Esophagus squamous epithelium (tissue), 5 donors: ENCODE data around the gene SGSH. TPM values are rescaled to one million over a fixed set of nuclear protein-coding genes. Genes with fewer than 3 reads are reported as not detected.

Experiments used
- DNase-seq: peaks from one replicate; lab custom pipeline; 2025; lab: John Stamatoyannopoulos, UW
- H3K27ac ChIP-seq, 4 donors: fragments of 200-600 bp; sonication (generic); one replicate each; pipeline ENCODE4 v1.5.1; 2016 to 2019; ENCODE audit warnings: mild to moderate bottlenecking in 1 of 4
- H3K27me3 ChIP-seq, 4 donors: fragments of 200-600 bp; sonication (generic); 1 replicate in 3 of 4; 2 replicates in 1 of 4; pipeline versions ENCODE4 v1.5.1 to v1.6.0; 2017 to 2021; ENCODE audit warnings: antibody characterized with exemption in 1 of 4
- H3K36me3 ChIP-seq, 3 donors: fragments of 200-600 bp; sonication (generic); one replicate each; pipeline ENCODE4 v1.5.1; 2016 to 2019
- H3K4me1 ChIP-seq, 3 donors: fragments of 200-600 bp; sonication (generic); one replicate each; pipeline ENCODE4 v1.5.1; 2017 to 2019
- H3K4me3 ChIP-seq, 4 donors: fragments of 200-600 bp; sonication (generic); 1 replicate in 3 of 4; 2 replicates in 1 of 4; pipeline ENCODE4 v1.5.1; 2016 to 2019; ENCODE audit warnings: mild to moderate bottlenecking in 2 of 4, moderate library complexity in 1 of 4
- H3K9me3 ChIP-seq, 3 donors: fragments of 200-600 bp; sonication (generic); one replicate each; pipeline ENCODE4 v1.5.1; 2016 to 2019
- POLR2A ChIP-seq, 4 donors: fragments of 450-650 bp; IDR thresholded peaks; one replicate each; pipeline ENCODE4 v1.6.1; 2017; ENCODE audit warnings: antibody characterized with exemption in 4 of 4, mild to moderate bottlenecking in 4 of 4, moderate library complexity in 3 of 4
- WGBS, 2 donors: methylation state at CpG; one replicate each; pipeline ENCODE4 v1.1.5; 2018; 5-methylcytosine and 5-hydroxymethylcytosine counted together
- intact Hi-C: fragments of 100-400 bp; cut with DNase I; formaldehyde crosslinking; loops from one replicate; pipeline ENCODE4 v1.15.0; 2022
- total RNA-seq, 4 donors: library from RNA; depleted of rRNA; stranded (reverse); fragments of >200 nt; gene quantifications; one replicate each; pipeline ENCODE4 v1.1.0, GENCODE V29; 2016
- TF ChIP-seq, protein P1 (sequence below), 6 experiments: fragments of 450-650 bp in 4 of 6; fragments of 200-600 bp in 2 of 6; sonication (generic) in 2 of 6; IDR thresholded peaks; one replicate each; pipeline ENCODE4 v1.5.1; 2016 to 2019; ENCODE audit warnings: antibody characterized with exemption in 6 of 6, mild to moderate bottlenecking in 4 of 6, moderate library complexity in 4 of 6
- donor health status: DM: yes; HTN: yes; CAD: no.

The SGSH gene
- total RNA-seq, 4 donors from 2014 or later = 8.7 to 18.7 (median 12.9) TPM

DNA sequence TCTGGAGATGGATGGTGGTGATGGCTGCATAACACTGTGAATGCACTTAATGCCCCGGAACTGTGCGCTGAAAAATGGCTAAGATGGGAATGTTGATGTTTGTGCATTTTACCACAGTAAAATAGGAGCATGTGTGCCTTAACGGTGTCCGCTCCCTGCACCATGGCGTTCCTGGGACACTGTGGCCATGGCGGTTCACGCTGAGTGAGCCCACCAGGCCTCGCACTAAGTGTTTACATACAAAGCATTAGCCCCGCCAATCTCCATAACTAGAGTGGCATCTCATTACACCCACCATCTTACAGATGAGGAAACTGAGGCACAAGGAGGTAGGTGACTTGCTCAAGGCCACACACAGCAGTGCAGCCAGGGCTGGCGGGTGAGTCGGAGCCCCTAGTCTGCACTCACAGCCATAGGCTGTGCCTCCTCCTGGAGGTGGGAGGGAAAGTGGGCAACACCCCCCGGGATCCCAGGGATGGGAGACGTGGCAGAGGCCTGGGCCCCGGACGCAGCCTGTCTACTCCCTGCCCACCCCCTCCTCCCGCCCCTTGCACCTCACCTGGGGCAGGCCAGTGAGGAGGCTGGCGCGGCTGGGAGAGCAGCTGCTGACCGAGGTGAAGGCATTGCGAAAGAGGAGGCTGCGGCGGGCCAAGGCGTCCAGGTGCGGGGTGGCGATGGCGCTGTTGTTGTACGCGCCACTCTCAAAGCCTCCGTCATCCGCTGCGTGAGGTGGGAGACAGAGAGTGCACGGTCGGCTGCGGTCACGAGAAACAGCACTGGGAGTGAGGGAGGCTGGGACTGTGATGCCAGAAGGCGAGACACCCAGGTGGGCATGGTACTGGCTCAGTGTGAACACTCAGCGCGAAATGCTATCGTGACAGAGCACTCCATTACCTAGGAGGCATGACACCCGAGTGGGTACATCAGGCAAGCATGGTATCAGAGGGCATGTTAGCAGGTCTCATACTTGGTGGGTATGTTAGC, 3.4 kb downstream of the SGSH start:
- H3K36me3 ChIP-seq = peaks cover 0 to 66% (median 8%) of the 10 kb centered on the region in 3 donors
- no peaks in the 10 kb centered on the region for H3K9me3 ChIP-seq
- H3K27ac ChIP-seq = no peak overlapping the region
- peaks cover 10 to 40% (median 24%) of the 10 kb centered on the region in 3 donors for H3K4me1 ChIP-seq
- no peak overlapping the region for H3K4me3 ChIP-seq
- no peak for DNase-seq
- no peaks in the 10 kb centered on the region for H3K27me3 ChIP-seq
- WGBS, 2 donors = 92 to 96% methylated on average over 7 to 24 of the region's 40 CpGs
- TF ChIP-seq, protein P1, sequence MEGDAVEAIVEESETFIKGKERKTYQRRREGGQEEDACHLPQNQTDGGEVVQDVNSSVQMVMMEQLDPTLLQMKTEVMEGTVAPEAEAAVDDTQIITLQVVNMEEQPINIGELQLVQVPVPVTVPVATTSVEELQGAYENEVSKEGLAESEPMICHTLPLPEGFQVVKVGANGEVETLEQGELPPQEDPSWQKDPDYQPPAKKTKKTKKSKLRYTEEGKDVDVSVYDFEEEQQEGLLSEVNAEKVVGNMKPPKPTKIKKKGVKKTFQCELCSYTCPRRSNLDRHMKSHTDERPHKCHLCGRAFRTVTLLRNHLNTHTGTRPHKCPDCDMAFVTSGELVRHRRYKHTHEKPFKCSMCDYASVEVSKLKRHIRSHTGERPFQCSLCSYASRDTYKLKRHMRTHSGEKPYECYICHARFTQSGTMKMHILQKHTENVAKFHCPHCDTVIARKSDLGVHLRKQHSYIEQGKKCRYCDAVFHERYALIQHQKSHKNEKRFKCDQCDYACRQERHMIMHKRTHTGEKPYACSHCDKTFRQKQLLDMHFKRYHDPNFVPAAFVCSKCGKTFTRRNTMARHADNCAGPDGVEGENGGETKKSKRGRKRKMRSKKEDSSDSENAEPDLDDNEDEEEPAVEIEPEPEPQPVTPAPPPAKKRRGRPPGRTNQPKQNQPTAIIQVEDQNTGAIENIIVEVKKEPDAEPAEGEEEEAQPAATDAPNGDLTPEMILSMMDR (IDR thresholded peaks at IDR 0.05) = no peak
- no peak for TF ChIP-seq POLR2A (IDR thresholded peaks at IDR 0.05)
- intact Hi-C loops = no loop called here

DNA sequence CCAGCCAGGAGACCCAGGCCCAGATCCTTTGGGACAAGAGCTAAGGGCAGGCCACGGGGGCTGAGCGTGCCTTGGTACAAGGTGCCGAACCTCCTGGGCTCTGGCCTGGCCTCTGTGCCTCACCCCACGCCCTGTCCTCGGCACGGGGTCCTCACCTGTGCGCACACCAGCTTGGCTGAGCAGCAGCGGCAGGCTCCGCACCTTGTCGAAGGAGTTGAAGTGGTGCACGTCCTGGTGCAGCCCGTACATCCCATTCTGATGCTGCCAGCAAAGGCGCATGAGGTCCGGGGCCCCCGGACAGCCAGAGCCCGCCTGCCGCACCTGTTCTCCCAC, 5.3 kb downstream of the SGSH start:
- Histone ChIP-seq H3K4me3 (no peak overlapping the region), H3K9me3 (no peaks in the 10 kb centered on the region), H3K27ac (no peak overlapping the region), H3K27me3 (no peaks in the 10 kb centered on the region), H3K36me3 (peaks cover 6 to 85% (median 21%) of the 10 kb centered on the region in 3 donors), H3K4me1 (peaks cover 0 to 25% (median 14%) of the 10 kb centered on the region in 3 donors)
- TF ChIP-seq POLR2A (IDR thresholded peaks at IDR 0.05) = no peak
- 82 to 85% methylated on average over 8 to 9 of the region's 17 CpGs for WGBS, 2 donors
- intact Hi-C loops = no loop called here
- no peak for DNase-seq

GRCh38 chr17:80214012-80214877, 5.9 kb downstream of the SGSH start:
- Histone ChIP-seq H3K4me1 (peaks cover 0 to 19% (median 10%) of the 10 kb centered on the region in 3 donors), H3K27me3 (no peaks in the 10 kb centered on the region), H3K36me3 (peaks cover 8 to 91% (median 25%) of the 10 kb centered on the region in 3 donors), H3K9me3 (no peaks in the 10 kb centered on the region), H3K27ac (no peak overlapping the region), H3K4me3 (no peak overlapping the region)
- WGBS, 2 donors = 91 to 92% methylated on average over 24 to 30 of the region's 48 CpGs
- TF ChIP-seq, protein P1 (IDR thresholded peaks at IDR 0.05) = no peak
- no peak for TF ChIP-seq POLR2A (IDR thresholded peaks at IDR 0.05)
- intact Hi-C loops = no loop called here
- no peak for DNase-seq

GRCh38 chr17:80213643-80213975, 6.5 kb downstream of the SGSH start:
- Histone ChIP-seq H3K27me3 (no peaks in the 10 kb centered on the region), H3K27ac (no peak overlapping the region), H3K9me3 (no peaks in the 10 kb centered on the region), H3K4me1 (peaks cover 0 to 13% (median 3%) of the 10 kb centered on the region in 3 donors), H3K4me3 (no peak overlapping the region), H3K36me3 (peaks cover 8 to 97% (median 29%) of the 10 kb centered on the region in 3 donors)
- intact Hi-C loops = no loop called here
- WGBS, 2 donors = 100% methylated on average over 1 of the region's 17 CpGs; no CpG with 5 or more reads in 1 of the 2 donors
- DNase-seq = no peak
- no peak for TF ChIP-seq POLR2A (IDR thresholded peaks at IDR 0.05)
- TF ChIP-seq, protein P1 (IDR thresholded peaks at IDR 0.05) = no peak

DNA sequence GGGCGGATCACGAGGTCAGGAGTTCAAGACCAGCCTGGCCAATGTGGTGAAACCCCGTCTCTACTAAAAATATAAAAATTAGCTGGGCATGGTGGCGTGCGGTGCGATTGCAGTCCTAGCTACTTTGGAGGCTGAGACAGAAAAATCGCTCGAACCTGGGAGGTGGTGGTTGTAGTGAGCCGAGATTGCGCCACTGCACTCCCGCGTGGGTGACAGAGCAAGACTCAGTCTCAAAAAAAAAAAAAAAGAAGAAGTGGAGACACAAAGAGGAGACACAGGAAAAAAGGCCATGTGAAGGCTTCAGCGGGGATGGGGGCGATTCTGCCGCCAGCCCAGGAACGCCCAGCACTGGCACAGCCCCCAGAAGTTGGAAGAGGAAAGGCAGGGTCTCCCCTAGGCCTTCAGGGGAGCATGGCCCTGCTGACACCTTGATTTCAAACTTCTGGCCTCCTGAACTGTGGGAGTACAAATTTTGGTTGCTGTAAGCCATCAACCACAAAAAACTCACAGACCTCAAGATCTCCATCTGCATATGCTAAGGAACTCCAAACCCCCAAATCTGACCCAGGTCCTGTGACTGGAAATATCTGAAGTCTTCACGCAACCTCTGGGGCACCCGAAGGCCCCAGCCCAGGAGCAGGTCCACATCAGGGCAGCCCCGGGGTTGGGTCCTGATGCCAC, 7.0 kb downstream of the SGSH start:
- peaks cover 0 to 8% (median 0%) of the 10 kb centered on the region in 3 donors for H3K4me1 ChIP-seq
- WGBS, 2 donors = 62 to 85% methylated on average over 11 to 14 of the region's 19 CpGs
- intact Hi-C loops = no loop called here
- no peak overlapping the region for H3K27ac ChIP-seq
- H3K36me3 ChIP-seq = peaks cover 8 to 100% (median 29%) of the 10 kb centered on the region in 3 donors
- H3K9me3 ChIP-seq = no peaks in the 10 kb centered on the region
- H3K27me3 ChIP-seq = no peaks in the 10 kb centered on the region
- TF ChIP-seq POLR2A (IDR thresholded peaks at IDR 0.05) = no peak
- TF ChIP-seq, protein P1 (IDR thresholded peaks at IDR 0.05) = no peak
- DNase-seq = no peak
- H3K4me3 ChIP-seq = no peak overlapping the region
